IPS DF 19.7 (cell line): ENCODE measurements around the gene OSER1.

ENCODE experiments used
- DNase-seq: peaks from one replicate; pipeline ENCODE4 v3.0.0-alpha.2; 2013; ENCODE audit warnings: low read depth, low spot score

OSER1 gene

DNA sequence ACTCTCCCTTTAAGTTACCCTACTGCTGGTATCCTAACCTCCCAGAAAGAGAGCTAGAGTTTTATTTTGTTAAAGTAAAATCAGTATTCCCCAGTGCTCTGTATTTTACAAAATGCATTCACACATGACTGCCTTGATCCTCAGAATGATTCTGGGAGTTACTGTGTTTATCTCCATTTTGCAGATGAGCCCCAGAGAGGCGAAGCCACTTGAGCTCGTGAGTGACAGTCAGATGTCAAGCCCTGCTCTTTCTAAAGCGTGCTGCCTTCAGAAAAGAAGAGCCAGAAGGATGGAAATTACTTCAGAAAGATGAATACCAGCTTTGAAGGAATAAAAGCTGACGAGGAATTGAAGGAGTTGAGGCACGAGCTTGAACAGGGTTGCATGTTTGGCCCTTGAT, 14.1 kb upstream of the OSER1 start:
- no peak for DNase-seq

DNA sequence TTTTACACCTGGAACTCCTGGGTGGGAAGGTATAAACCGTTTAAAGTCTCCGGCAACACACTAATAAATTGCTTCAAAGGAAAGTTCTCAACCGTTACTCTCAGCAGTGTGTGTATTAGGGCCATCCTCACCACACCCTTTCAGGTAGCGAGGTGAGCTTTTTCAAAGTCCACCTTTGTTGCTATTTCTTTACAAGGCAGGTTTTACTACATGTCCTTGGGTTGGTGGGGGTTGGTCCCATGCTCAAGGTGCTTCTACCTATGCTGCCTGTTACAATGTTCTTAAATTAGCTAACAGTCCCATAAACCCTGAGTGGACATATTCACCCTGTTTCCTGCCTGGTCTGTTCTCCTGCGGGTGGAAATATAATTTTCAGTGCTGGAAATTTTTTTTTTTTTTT, 13.2 kb upstream of the OSER1 start:
- no peak for DNase-seq

DNA sequence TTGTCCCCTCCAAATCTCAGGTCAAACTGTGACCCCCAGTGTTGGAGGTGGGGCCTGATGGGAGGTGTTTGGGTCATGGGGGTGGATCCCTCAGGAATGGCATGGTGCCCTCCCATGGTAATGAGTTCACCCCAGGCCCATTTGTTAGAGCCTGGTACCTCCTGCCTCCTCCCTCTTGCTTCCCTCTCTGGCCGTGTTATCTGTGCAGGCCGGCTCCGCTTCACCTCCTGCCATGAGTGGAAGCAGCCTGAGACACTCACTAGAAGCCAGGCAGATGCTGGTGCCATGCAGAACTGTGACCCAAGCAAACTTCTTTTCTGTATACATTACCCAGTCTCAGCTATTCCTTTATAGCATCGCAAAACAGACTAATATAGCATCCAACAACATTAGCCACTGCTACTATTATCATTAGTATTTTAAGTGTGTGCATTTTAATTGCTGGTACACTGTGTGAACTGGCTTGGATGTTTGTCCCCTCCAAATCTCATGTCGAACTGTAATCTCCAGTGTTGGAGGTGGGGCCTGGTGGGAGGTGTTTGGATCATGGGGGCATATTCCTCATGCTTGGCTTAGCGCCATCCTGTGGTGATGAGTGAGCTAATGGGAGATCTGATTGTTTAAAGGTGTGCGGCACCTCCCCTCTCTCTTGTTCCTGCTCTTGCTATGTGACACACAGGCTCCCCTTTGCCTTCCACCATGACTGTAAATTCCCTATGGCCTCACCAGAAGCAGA, 12.2 kb upstream of the OSER1 start:
- DNase-seq = no peak

DNA sequence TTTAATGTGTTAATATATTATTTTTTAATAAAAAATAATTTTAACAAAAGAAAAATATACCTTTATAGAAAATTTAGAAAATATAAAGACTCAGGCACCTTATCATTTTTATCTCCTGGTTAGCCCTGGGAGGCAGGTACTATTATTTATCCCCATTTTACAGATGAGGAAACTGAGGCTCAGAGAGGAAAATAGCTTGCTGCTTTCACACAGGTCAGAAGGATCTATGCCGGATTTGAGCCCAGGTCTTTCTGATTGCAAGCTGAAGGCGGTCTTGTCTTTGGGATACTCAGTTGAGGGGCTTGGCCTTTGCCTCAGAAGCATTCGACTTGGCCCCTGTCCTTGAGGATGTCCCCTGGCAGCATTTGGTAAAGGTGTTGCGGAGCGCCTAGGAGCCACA, 11.5 kb upstream of the OSER1 start:
- no peak for DNase-seq

DNA sequence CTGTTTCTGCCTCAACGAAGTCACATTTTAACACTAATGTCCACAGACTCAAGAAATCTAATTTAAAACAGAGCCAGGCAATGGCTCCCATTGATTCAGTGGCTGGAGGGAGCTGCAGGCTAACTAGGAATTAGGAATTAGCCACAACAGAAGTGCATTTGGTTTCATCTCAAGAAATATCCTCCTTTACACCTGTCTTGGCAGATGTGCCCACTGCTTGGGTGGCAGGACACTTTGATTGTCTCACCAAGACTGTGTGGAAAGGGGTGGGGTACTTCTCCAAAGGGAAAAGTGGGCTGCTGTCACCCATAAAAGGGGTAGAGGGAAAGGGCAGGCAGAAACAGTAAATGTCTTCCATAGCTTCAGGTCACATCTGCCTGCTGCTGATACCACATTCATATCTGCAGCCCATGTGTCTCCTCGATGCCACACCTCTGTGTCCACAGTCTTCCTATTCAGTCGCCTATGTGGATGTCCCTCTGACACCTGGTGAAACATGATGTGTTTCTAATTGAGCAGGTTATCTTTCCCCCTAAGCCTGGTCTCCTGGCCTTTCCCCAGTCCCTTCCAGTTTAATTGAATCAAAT, 10.9 kb upstream of the OSER1 start:
- DNase-seq = no peak

DNA sequence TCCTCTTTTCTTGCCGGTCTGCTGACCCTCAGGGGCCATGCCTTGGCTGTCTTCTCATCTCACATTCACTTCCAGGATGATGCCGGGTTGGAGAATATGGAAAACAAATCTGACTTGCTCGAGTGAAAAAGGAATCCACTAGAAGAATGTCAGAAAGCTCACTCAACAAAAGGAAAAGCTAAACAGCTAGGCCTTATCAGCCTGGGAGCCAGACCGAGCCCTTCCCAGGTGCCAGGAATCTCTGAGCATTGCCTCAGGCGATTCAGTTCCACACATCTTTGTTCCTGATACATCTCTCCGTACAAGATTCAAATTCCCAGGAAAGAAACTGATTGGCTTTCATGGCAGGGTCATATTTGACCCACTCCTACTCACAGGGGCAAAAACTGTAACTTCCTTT, 9.2 kb upstream of the OSER1 start:
- DNase-seq = no peak

DNA sequence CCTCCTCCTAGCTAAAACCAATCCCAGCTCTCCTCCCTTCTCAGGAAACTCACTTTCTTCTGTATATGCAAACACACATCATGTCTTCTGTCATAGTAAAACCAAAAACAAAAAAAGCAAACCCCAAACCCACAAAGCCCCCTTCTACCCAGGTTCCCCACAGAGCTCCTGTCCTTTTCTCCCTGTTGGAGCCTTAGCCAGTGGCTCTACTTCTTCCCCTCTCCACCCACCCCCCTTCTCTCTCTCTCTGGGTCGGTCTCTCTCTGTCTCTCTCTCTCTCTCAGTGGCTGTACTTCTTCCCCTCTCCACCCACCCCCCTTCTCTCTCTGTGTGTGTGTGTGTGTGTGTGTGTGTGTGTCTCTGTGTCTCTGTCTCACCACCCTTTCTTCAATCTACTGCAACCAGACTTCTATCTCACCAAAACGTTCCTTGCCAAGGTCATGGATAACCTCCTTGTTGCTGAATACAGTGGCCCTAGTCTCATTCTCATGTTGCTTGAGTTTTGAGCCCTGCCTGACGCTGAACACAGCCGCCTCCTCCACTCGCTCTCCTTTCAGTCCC, 8.7 kb upstream of the OSER1 start:
- DNase-seq = no peak

DNA sequence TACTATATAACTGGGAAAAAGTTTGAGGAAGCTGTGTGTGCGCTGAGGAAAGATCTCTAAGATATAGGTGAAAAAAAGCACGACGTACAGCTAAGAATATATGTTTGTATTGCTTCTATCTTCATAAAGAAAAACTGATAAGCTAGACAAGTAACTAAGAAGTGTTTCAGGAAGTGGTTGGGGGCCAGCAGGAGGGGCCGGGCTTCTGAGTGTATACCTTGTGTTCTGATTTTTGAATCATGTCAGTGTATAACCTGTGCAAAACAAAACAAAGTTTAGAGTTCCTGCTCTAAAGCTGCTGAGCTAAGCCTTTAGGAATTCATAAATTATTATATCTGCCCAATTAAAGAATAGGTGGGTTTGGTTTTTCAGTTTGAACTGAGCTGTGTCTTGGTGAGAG, 7.9 kb upstream of the OSER1 start:
- DNase-seq = no peak

DNA sequence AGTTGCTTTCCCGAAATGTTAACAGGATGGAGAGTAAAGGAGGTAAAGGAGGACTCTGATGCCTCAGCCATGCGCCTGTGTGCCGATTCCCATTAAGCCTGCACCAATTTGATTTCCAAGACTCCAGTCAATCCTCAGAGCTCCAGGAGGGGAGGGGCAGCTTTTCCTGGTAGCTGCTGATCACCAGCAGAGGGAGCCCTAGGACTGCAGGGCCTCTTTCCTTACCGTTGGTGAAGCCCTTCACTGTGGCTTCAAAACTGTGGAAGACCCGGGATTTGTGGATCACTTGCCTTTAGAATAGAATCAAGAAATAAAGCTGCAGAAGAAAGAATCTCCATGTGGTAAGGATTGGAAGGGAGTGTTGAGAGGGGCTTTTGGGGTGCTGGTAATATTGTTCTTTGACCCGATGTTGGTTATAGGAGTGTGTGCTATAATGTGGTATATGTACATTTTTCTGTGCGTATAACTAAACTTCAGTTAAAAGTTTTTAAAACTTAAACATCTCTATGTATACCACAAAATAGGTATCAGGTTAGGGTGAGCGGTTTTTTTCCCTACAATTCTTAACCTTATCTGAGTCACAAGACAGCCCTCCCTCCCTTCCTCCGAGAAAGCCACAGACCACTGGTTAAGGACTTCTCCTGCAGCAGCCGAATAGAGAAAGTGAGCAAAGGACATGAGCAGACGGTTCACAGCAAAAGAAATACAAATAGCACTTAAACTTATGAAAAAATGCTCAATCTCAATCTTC, 6.9 kb upstream of the OSER1 start:
- DNase-seq = no peak

DNA sequence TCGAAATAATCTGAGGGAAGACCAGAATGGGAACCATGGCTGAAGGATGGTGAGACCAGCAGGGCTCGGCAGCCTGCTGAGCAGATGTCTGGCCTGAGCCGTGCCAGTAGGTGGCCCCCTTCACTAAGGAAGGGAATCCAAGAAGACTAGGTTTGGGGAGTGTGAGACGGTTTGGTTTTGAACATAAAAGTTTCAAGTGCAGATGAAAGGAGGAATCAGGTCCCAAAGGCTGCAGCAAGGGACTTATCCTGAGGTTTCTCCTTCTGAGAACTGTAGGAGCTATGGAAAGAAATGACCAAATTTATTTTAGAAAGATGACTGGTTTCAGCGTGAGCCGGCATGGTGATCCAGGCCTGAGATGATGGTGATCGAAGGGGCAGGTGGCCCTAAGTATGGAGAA, 4.6 kb upstream of the OSER1 start:
- DNase-seq = no peak

DNA sequence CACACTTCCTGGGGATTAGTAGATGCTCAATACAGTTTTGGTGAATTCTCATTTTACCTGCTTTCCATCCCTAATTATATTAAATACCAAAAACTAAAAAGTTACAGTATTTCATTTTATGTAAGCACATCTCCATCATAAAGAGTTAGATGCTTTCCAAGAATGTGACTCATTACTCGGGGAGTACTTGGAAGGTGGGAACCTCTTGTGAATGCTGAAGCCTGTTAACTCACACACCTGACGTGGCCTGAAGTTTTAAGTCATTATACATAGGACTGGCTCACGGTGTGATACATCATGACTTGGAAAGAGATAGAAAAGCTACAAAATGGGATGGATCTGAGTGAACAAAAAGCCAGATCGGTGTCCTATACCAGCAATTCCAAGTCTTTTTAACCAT, 2.2 kb upstream of the OSER1 start:
- no peak for DNase-seq

DNA sequence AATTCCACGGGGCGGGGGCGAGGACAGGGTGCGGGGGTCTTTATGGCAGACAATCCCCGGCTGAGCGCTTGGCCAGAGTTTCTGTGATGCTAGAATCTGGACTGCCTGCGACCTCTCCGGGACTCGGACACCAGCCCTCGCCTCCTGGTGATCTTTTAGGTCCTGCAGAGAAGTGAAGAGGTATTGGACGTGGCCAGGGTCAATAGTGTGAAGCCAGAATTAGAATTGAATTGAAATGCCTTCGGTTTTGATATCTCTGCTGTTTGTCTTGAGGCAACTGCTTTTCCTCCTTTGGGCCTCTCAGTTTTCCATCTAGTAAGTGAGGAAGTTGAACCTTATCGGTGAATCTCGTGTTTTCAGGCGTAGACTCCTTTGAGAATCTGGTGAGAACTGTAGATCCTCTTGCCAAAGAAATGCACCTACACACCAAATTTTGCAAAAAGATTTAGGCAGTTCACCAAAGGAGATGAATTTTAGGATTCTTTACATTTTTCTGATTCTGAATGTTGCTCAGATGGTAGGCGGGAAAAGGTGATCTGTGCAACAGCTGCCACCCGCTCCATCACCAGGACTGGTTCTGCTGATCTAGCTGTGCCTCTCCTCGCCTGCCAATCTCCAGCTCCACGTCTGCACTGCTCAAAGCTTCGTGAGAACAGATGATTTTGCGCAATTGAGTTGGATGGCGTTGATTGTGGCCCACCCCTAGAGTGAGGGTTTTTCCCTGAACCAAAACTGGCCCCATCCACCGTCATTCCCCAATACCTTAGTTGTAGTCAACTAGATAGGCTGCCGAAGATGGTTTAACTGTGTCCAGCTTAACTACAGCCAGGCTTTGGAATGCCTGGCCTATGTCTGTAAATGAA, 837 bp upstream of the OSER1 start:
- DNase-seq = no peak

DNA sequence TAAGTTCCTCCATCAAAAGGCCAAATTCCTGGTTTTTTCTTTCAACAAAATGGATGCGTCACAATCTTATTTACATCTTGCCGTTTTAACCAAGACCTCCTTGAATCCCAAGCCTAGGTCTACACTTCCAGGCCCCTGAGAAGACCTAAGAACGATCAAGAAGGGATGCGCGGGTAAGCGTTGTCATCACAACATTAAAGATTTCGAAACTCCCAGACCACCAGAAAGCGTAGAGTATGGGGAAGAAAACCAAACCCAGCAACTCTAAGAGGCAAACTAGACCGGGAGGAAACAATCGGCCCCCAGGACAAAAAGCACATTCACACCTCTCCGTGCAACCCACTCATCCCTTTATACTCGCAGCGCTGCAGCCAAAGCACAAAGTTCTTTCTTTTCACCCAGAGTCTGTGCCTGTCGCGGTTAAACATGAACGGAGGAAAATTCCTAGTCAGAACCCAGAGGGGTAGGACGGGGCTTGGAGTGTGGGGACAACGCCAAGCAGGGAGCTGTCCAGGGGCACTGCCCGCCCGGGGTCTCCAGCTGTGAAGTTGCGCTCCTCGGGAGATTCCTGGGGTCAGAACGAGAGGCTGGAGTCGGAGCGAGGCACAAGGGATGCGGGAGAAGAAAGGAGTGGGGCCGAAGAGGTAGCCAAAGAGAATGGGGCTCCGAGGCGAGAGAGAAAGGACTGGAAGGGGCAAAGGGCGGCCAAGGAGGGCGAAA, 725 bp downstream of the OSER1 start:
- no peak for DNase-seq

DNA sequence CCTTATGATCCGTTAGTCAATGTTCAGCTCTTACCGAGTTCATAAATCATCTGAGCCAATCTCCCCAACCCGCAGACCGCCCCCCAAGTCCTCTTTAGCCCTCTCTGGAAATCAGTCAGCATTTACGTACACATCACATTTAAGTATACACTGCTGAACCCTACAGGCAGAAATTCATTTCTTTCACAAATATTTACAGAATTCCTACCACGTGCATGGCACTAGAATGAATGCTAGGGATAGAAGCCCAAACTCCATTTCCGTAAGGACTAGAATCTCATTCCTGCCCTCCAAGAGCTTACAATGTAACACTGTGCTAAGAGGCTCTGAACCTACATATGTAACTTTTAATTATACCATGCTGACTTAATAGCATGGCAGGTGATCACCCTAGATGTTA, 1.8 kb downstream of the OSER1 start:
- no peak for DNase-seq

DNA sequence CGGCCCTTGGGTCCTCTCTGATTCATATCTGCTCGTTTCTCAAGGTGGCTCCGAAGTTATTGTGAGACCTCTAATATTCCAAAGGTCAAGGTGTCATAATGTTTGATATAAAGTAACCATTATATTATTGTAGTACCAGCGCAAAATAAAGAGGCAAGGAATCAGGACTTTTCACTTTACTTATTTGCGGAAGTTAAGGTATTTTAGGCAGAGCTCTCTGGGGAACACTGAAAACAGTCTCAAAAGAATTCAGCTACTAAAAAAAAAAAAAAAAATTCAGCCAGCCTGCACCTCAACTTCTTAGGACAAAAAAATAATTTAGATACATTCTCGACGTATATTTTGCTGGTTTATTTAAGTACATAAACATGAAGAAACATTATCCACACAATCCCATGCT, 2.4 kb downstream of the OSER1 start:
- DNase-seq = no peak

DNA sequence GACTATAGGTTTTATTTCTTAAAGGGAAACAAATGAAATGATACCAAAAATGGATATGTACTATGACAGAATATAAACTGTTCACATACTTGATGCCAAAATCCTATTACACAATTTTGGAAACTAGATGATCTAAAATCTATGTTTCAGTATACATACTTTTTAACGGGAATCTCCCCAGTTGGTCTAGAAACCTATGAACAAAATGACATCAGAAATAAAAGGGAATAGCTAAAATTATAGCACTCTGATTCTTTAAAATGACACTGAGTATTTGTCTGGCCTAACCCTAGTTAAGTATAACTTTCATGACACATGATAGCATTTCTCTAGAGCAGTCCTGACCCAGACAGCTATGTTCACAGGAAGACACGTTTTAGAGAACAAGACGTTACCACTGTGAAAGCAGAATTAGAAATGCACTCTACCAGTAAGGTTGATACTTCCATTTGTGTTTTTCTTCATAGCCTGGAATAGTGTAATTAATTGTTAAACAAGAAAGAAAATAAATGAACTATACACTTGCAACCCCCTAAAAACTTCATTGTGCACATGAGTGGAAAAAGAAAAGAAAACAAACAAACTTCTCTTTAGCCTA, 3.3 kb downstream of the OSER1 start:
- no peak for DNase-seq

DNA sequence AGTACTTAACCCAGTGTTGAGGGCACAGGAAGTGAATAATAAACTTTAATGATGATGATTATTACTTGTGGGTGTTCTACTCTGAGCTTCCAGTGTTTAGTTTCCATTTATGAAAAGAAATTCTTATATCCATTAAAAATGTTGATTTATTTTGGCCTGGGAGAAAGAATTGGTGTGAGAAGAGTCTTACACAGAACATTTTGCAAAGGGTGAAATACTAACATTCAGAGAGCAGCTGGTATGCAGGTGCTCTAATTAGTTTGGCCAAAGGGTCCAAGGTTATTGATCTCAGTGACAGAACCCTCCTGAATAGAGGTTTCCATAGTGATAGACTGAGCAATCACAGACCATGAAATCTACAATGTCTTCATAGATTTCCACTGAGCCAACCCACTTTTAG, 4.4 kb downstream of the OSER1 start:
- no peak for DNase-seq

DNA sequence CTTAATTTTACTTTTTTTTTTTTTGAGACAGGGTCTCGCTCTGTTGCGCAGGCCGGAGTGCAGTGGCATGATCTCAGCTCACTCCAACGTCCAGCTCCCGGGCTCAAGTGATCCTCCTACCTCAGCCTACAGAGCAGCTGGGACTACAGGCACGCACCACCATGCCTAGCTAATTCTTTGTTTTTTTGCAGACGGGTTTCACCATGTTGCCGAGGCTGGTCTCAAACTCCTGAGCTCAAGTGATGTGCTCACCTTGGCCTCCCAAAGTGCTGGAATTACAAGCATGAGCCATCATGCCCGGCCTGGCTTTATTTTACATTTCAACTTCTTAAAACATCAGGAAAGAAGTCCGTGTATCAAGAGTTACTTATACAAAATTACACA, 5.7 kb downstream of the OSER1 start:
- no peak for DNase-seq

DNA sequence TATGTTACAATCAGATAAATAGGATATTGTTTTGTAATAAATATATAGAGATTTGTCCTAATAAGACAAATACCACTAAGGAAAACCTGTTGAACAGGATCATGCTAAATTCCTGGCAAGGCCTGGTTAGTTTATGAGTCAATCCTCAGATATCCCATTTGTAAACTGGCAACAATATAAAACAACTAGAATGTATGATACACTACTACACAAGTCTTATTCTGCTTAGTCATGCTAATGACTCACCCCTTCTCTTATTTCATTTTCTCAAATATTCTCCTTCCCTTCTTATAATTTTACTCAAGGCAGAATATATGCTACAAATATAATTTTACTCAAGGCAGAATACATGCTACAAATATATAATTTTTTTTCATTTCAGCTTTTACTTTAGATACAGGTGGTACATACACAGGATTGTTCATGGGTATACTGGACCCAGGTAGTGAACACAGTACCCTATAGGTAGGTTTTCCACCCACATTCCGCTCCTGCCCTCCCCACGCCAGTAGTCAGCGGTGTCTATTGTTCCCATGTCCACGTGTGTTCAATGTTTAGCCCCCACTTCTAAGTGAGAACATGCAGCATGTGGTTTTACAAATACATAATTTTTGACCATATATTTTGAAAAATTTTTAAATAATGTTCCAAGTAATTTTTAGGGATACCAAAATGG, 6.3 kb downstream of the OSER1 start:
- DNase-seq = no peak

DNA sequence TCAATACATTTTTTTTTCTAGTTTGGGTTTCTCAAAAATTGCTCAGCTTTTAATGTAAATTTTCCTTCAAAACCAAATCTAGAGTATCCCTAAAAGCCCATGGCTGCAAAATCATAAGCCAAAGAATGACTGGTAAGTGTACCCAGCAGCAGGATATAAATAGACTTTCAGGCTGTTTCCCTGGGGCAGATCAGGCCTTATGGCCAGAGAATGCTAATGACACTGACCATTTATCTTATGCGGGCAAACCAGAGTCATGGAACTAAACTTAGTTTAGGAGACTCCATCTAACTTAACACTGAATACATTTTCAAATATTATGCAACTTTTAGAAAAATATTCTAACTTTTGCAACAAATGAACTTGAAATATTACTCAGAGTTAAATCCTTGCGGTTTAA, 7.4 kb downstream of the OSER1 start:
- DNase-seq = no peak
